ENCODE measurements around the gene JAG1.

- TF ChIP-seq EZH2 (IDR thresholded peaks at IDR 0.05; ENCODE audit: insufficient read depth, poor library complexity, severe bottlenecking) (no peak), EZH2phosphoT487 (IDR thresholded peaks at IDR 0.05; ENCODE audit: insufficient read depth, low read depth) (no peak)
These were observed 69.6 kb downstream of the JAG1 start for GRCh38 chr20:10603971-10604864.

All from GM23248 (cell line).